HG03469 (cell line): ENCODE measurements around the gene LRRFIP1.

Experiments
- ATAC-seq: cut with Tn5 transposase; IDR thresholded peaks from one replicate; pipeline ENCODE4 v1.9.1; 2021; ENCODE audit warnings: mild to moderate bottlenecking, moderate library complexity, moderate number of reproducible peaks; ENCODE audit not compliant: unreplicated experiment

The LRRFIP1 gene

DNA sequence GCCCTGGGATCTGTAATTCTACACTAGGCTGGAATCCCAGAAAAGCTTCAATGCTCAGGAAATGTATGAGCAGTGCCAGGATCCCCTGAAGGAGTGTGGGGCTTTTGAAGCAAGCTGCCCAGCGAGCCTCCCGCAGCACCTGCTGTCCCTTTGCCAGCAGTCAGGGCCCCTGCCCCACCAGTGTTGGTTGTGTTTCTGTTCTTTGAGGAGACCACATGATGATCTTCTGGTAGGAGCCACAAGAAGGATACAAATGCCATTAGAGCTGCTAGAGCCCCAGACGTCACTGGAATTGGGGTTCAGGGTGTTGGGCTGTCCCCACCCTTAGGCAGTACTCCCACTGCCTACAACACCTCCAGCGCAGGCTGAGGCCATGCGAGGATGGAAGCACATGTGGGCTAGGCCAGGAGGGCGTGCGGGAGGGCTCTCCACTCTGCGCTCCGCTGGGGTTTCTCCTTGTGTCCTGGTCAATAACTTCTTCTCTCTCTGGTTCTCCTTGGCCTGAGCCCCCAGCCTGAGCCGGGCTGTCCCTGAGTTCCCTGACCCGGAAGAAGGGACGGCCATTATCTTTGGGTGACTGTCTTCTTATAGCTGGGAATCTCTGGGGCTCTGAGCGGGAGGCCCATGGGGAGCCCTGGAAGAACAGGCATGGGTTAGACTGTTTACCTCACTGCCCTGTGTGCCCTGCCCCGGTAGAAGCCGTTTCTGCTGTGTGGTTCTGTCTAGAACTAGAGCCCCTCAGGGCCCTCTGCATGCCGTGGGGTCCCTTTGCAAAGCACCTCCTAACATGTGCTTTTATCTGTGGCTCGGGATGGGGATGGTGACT is 73.9 kb downstream of the LRRFIP1 start:
- no peak for ATAC-seq

DNA sequence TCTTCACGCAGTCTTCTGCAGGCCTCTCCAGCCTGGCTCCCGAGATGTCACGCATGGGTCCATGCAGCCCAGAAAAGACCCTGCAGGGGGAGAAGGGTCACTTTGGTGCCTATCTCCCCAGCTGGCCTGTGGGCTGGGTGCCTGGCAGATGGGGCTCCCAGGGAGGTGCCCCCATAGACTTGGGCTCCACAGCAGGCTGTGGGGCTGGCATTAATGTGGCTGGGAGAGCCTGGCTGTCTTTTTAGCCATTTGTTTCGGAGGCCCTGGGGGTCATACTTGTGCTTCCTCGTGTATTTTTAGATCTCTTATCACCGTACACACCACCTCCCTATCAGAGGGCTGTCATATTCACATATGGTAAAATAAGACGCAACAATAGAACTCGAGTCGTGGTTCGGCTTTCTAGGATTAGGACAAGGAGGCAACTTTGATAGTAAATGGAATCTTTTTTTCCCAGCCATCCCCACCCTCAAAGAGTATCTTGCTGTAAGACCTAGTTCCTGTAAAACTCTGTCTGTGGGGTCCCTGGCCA is 74.5 kb downstream of the LRRFIP1 start:
- no peak for ATAC-seq

DNA sequence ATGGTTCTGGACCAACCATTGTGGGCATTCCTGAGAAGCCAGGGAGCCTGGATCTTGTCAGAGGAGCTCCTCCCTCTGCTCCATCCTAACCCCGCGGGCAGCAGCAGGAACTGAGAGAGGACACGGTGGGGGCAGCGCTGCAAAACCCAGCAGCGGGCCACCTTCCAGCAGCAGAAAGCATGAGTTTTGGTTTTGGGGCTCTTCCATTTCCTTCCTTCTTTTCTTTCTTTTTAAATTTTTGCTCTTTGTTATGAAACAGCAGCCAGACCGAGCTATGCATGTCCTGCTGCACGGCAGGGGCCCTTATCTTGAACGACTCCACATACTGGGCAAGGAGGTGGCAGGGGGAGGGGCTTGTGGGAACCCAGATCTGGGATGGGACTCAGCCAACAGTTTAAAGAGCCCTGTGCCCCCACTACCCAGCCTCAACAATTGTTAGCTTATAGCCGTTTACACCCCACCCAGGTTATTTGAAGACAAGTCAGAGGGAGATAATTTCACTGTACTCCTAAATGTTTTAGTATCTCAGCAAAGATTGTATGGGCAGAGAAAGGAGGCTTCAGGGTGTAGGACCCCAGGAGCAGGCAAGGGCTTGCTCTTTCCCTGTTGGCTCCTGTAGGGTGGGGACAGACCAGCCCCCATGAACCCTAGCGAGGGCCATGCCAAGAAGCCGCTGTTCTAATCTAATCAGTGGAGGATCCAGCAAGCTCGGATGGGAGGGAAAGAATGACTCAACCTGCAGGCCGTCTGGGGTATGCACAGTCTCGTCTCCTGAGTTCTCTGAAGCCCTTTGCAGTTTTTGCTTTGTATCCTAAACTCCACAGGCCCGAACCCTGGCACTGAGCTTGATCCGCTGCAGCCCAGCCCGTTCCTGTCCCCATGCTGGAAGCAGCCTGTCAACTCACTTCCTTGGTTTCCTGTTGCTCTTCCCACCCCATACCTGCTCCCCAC is 75.3 kb downstream of the LRRFIP1 start:
- no peak for ATAC-seq

DNA sequence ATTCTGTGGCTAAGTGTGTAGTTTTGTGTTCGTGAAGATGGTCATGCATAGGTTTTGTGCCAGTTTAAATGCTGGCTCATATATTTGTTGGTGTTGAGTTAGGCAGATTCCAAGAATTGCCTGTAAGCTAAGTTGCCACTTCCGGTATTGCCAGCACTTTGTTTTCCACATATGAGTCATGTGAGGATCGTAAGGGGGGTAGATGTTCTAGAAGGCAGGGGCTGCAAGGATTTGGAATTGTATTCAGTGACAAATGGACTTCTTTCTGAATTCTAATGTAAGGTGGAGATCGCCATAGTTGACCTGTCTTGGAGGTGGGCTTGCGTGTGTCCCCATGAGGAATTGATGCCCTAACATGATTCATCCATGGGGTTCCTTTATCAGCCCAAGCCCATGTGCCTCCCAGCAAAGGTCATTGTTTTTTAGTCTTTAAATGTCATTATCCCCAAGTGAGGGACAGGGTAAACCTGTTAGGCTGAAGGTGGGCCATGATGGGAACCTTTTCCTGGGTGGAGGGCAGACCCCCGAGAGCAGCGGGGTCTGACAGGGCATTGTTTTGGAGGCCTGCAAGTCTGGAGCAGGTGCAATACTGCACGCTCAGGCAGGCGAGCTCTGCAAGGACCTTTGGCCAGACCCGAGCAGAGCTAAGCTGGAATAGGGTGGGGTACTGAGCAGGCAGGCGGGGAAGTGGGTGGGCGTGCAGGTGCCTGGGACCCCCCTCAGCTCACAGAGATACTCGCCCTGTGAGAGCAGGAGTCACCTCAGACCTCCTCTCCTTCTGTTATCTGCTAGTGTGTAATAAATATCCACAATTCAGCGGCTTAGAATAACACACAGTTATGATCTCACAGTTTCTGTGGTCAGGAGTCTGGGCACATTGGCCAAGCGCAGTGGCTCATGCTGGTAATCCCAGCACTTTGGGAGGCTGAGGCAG is 77.4 kb downstream of the LRRFIP1 start:
- ATAC-seq: no peak

DNA sequence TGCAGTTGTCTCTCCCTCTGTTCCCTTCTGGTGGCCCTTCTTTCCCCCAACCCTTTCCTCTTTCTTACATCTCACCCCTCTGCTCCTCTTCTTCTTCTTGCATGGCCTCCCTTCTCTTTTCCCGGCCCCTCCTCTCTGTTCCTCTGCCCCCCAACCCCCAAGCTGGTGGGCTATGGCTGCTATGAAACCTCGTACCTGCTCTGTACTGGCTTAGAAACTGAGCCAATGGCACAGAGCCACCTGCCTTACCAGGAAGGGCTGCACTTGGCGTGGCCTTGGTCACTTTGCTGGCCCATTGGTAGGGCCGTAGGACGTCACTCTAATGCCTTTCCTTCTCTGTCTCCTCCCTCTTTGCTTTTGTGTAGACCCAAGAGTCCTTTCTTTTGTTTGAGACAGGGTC is 78.9 kb downstream of the LRRFIP1 start:
- no peak for ATAC-seq

DNA sequence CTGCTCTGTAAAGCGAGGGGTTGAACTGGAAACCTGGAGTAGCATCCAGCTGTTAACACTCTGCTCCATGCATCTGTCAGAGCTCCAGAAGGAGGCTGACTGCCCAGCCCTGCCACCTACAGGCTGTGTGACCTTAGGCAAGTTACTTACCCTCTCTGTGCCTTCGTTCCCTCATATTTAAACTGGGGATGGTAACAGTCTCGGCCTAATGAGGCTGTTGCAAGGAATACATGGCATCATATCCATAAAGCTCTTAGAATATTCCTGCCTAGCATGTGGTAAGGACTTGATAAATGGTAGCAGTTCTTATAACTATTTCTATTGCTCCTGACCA is 80.6 kb downstream of the LRRFIP1 start:
- ATAC-seq: no peak

DNA sequence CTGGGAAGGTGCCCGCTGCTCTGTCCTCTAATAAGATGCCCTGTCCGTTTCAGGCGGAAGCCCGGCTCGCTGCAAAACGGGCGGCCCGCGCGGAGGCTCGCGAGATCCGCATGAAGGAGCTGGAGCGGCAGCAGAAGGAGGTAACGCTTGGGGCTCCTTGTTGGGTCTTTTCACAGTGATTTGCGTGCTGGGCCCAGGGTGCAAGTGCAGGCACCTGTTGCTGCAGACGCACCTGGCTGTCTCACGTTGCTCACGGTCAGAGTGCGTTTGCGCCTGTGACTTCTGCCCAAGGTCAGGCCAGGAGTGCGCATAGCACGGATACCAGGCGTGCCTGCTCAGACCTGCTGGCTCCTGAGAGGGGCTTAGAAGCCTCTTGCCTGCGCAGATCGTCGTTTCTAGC is 81.1 kb downstream of the LRRFIP1 start:
- ATAC-seq: no peak

DNA sequence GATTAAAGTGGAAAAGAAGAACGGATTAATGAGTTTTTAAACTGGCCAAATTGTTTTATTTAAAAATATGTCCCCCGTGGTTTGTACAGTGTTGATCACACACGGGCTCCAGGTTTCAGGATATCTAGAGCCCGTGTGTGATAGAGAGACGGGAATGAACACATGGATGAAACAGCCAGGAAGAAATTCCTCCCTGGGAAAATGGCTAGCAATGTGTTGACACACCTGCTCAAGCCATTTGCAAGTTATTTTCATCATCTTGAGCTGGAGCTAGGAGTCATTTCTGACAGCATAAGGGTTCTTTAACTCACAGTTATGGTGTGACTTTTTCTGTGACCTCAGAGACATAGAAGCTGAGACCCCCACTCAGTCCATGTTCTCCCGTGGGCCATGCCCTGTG is 81.6 kb downstream of the LRRFIP1 start:
- ATAC-seq: no peak

DNA sequence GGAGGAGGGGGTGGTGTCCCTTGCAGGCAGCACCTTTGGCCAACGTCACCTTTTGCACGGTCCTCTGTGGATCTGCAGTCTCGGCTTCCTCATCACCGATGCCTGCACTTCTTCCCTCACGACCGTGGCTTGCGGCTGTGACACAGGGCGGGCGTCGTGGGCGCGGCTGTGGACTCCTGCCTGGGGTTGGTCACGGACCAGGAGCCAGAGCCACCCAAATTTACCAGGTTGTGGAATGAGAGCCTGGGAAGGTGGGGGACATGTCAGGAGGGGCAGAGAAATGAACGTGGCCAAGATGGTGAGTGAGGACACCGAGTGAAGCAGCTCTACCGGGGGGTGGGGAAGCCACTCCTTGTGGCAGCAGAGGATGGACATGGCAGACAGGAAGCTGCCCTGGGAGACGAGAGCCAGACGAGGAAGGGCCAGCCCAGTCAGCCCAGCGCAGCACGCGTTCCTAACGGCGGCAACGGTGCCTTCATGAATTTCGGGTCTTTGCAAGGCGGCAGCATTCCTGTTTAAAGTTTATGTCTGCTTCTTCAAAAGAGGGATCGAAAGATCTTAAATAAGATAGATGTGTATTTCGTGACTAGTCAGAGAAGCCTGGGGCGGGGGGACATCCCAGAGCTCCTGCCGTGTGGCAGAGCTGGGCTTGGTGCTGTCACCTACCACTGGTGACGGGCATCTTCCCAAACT is 84.2 kb downstream of the LRRFIP1 start:
- ATAC-seq: no peak

DNA sequence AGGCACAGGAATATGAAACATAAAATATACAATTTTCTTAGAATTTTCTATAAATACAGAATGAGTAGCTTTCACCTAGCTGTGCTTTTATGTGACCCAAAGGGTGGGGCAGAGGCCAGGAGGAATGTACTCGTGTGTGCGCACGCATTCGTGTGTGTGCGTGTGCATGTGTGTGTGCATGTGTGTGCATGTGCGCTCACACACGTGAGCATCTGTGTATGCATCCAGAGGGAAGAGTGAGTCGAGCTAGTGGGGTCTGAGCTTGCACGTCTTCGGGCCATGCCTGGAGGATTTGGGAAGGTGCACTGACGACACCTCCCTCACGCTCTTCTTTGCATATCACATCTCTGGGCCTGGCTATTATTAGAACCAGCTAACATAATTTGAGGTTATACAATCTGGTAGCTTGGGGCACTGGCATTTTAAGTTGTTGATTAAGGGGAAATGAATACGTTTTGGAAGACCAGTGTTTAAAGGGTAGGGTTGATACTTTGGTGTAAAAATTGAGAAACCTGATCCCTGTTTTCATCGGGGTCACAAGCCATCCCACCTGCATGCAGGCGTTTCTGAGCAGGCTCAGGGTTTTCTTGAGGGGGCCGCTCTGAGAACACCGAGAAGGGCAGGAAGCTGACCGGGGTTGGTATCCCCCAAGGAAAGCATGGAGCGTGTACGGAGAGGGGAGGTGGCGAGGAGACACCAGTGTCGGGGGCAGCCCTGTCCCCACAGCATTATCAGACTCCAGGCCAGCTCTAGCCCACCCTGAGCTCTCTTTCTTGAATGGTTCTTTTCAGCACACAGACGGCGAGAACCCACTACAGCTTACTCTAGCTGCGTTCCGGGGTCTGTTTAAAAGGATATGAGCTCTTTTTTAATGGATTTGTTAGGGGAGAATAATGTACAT is 85.3 kb downstream of the LRRFIP1 start:
- no peak for ATAC-seq

DNA sequence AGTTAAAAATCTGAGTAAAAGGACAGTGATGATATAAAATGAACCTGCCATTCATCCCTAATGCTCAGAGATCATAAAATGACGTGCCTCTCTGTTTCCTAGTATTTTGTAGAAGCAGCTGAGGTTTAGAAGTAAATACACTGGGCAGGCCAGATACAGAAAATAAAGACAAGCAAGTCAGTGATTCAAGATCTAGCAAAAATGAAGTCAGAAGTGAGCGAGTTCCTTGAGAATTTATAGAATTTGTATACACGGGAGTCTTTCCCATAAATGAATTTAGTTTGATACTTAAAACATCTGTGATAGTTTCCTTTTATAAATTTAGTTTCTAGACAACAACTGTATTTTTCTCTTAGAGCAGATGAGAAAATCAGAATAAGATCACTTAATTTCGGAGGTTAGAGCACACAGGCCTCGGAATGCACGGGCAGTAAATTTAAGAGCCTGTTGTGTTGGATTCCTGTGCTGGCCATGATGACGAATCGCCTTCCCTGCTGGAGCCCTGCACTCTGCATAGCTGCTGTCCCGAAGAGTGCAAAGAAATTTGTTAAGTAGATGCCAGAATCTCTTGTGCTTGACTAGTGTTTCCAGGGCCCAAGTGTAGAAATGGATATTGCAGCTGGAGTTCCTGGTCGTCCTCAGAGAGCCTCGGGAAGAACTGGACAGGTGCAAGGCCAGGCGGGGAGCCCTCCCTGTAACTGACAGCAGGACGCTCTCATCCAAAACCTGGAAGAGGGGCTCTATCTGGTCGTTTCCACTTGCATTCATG is 87.5 kb downstream of the LRRFIP1 start:
- no peak for ATAC-seq

DNA sequence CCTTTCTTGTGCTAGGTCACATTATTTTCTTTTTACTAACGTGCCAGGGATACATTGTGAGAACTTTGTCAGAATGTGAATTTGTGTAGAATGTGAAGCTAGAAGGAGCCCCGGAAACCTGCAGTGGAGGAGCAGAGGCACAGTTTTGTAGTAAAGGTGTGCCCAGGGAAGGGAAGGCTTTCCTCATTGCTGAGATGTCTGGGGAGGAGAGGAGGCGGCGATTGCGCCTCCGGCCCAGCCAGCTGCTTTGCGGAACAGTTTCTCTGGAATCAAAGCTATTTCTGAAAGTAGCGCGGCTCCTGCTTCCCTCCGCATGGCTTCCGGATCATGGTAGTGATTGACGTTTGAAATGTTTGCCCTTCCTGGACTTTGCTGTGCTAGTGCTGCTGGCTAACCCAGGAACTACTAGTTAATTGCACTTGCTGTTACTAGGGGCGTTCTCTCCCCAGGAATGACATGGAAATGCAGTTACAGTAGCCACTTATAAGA is 88.1 kb downstream of the LRRFIP1 start:
- ATAC-seq: no peak

DNA sequence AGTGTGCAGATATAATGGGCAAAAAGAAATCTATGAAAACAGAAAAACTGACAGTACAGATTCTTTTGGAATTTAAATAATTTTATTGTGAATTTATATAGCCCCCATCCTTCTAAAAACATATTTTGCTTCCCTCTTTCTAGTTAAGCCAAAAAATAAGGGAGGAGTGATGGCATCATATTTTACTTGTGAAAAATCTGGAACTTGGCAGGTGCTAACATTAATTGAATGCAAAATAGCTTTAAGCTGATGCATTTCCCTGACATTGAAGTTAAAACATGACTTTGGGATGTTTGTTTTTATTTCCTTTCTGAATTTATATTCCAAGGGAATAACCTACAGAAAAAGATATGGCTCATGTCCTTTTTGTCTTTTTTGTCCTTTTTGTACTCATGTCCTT is 88.6 kb downstream of the LRRFIP1 start:
- ATAC-seq: no peak

DNA sequence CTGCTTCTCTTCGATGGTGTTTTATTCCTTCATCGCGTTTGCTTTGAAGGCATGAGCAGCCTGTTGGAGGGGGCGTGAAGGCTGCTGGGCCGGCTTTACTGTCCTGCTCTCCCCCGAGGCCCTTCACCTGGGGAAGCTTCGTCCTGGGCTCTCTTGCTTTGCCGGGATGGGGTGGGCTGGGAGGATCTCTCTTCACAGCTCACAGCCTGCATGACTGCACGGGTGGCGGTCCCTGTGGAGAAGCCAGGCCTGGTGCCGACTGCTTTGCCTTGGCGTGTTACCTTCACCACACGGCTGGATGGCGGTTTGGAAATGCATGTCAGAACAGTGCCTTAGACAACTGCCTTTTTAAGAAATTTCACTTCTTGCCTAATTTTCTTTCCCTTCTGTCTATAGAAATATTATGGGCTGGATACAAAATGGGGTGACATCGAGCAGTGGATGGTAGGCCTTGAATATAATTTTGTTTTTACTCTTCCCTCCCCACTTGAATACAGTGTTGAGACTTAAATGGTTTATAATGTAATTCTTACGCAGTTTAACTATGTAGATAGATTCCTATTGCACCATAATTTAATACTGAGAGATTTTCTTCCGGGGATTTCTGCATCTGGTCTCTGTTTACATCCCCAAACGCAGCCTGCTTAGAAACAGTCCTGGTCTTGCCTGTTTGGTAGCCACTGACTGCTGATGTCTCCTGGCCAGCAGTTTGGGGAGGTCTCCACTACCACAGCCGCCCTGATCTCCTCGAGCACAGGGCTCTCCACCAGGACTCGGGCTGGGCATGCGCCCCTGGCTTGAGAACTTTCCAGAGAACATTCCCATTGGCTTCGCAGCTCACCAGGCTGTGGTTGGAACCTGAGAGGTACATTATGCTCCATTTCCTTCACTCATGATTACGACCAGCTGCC is 90.2 kb downstream of the LRRFIP1 start:
- no peak for ATAC-seq

DNA sequence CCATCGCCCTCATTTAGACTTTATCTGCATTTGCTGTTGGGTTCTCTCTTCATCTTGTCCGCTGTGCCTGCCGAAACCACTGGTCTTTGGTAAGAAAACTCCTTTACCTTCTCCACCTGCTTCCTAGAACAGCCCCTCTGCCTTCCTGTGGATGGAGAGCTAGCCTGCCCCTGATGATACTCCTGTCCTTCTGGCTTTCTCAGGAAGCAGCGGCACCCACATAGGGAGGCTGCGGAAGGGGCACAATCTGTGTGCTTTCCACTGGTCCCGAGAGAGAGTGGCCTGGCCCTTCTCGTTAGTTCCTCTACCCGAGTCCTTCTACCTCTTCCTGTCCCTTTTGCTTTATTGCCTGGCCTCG is 90.9 kb downstream of the LRRFIP1 start:
- ATAC-seq: no peak

DNA sequence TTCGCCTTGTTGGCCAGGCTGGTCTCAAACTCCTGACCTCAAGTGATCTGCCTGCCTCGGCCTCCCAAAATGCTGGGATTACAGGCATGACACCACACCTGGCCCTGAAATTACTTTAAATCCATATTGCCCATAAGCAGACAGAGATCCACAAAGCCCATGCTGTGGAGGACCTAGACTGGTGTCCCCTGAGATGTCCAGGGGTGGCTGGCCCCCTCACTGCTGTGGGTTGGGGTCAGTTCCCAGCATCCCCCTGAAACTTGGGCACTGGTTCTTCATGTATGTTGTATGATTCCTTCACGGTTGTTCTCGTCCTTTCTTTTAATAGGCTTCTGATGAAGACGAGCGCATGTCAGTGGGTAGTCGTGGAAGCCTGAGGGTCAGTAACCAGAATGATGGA is 93.1 kb downstream of the LRRFIP1 start:
- ATAC-seq: no peak

DNA sequence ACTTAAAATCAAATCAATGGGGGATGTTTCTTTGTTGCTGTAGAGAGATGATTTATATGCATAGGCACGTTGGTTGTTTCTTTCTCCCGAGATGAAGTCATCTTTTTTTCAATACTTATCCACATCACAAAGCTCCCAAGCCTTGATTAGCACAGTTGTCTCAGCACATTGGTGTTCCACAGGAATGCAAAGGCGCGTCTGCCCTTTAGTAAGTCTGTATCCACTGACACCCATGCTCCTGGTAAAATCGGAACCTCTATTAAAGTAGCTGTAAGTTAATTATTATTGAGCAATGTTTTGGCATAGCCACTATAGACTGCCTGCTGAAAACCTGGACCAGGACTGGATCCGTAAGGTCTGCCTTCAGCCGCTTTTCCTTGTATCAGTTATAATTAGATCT is 93.6 kb downstream of the LRRFIP1 start:
- no peak for ATAC-seq
